Measurements from ENCODE around the gene MRM1. TPM values are rescaled to one million over a fixed set of nuclear protein-coding genes. Genes with fewer than 3 reads are reported as not detected.

MRM1 gene
- total and polyA plus RNA-seq, 9 of the 15 experiments (the other 6 are each of a cell fraction or from before 2014, with no cell fraction given): 0.61 to 28.4 (median 21.5) TPM

GRCh38 chr17:36611345-36612072, 10.1 kb downstream of the MRM1 start (continued):
- TF ChIP-seq ZNF609 (CRISPR knock-in tag; IDR thresholded peaks at IDR 0.05; ENCODE audit: borderline replicate concordance) (no peak), ZFP36 (IDR thresholded peaks at IDR 0.05; ENCODE audit: low read depth, low read length, partially characterized antibody) (no peak), SUPT5H (IDR thresholded peaks at IDR 0.05) (no peak), AFF4 (CRISPR knock-in tag; IDR thresholded peaks at IDR 0.05) (no peak), ID3 (CRISPR knock-in tag; IDR thresholded peaks at IDR 0.05) (no peak), ID3 (tag; IDR thresholded peaks at IDR 0.05) (no peak), CLOCK (CRISPR knock-in tag; IDR thresholded peaks at IDR 0.05; ENCODE audit: borderline replicate concordance) (no peak), YY1 (IDR thresholded peaks at IDR 0.05; ENCODE audit: borderline replicate concordance in 1 of 3, control insufficient read depth in 1 of 3, extremely low read depth in 1 of 3, insufficient read depth in 3 of 3, insufficient read length in 1 of 3, insufficient replicate concordance in 2 of 3, low read depth in 1 of 3, low read length in 2 of 3) (peak in 1 of 3 experiments; percentile 63), KHSRP (IDR thresholded peaks at IDR 0.05) (no peak), SIN3A (IDR thresholded peaks at IDR 0.05; ENCODE audit: borderline replicate concordance in 2 of 2, control insufficient read depth in 1 of 2, low read depth in 2 of 2, low read length in 2 of 2) (no peak), JUN (IDR thresholded peaks at IDR 0.05; ENCODE audit: borderline replicate concordance, low read depth, low read length) (peak; percentile 41; the same call in 1 of the 2 replicates), JUN (CRISPR knock-in tag; IDR thresholded peaks at IDR 0.05; ENCODE audit: borderline replicate concordance) (no peak), PYGO2 (tag; IDR thresholded peaks at IDR 0.05) (no peak)
